ENCODE measurements around the gene MLLT1.

MLLT1 gene

GRCh38 chr19:6273701-6274601 is 5.8 kb downstream of the MLLT1 start:
- no peak for TF ChIP-seq CTCF (conservative IDR thresholded peaks at IDR 0.05)
- H3K27ac ChIP-seq, result peak overlapping the region; percentile 86

GRCh38 chr19:6272913-6273600 is 6.7 kb downstream of the MLLT1 start:
- no peak for TF ChIP-seq CTCF (conservative IDR thresholded peaks at IDR 0.05)

GRCh38 chr19:6272411-6272791 is 7.4 kb downstream of the MLLT1 start:
- peak overlapping the region; percentile 86 for H3K27ac ChIP-seq
- TF ChIP-seq CTCF (conservative IDR thresholded peaks at IDR 0.05), result no peak

More at GRCh38 chr19:6272913-6273600, 6.7 kb downstream of the MLLT1 start:
- H3K27ac ChIP-seq, result peak overlapping the region; percentile 86

- H3K27ac ChIP-seq, result peak overlapping the region; percentile 86; the same call in 1 of the 2 replicates
- no peak for TF ChIP-seq CTCF (conservative IDR thresholded peaks at IDR 0.05)
These were observed 7.9 kb downstream of the MLLT1 start for GRCh38 chr19:6271721-6272410.

GRCh38 chr19:6271251-6271650 is 8.5 kb downstream of the MLLT1 start:
- peak overlapping the region; percentile 86; the same call in 1 of the 2 replicates for H3K27ac ChIP-seq
- TF ChIP-seq CTCF (conservative IDR thresholded peaks at IDR 0.05), result no peak

- no peak overlapping the region for H3K27ac ChIP-seq
These were observed 9.0 kb downstream of the MLLT1 start for GRCh38 chr19:6270822-6271221.

More at GRCh38 chr19:6270822-6271221, 9.0 kb downstream of the MLLT1 start:
- TF ChIP-seq CTCF (conservative IDR thresholded peaks at IDR 0.05), result no peak

Measured in VCaP (cell line).